ENCODE data around the gene ITPRIP.
A peak's percentile ranks its signal among the peaks of the same experiment; 100 is the strongest.

ITPRIP gene

DNA sequence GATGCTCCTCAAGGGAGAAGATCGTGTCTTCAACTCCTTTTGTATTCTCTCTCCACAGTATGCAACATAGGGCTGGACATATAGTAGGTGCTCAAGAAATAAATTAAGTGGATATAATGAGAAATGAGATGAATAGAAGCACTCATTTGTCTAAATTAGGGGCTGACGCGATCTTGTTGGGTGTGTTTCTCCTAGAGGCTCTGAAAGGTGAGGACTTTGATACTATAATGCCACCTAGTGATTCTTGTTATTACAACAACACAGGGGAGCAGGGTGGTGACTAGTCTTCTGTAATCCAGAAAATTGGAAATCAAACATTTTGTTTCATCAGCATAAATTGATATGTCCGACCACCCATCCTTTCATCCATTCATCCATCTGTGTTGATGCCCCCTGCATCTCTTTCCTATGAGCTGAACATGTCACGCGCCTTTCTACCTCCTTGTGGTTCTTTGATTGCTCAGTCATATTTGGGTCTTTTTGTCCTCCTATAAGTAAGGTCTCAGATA lies 11.9 kb upstream of the ITPRIP start:
- intact Hi-C loops (cut with micrococcal nuclease), result loop anchor here (1.0 to 5.0 kb wide), 3 partner anchors 59 to 433 kb away; partner anchors contain the start of genes SFR1 and STN1
- Mint-ChIP-seq H3K27me3 (no peaks in the 10 kb centered on the region), H3K4me1 (ENCODE audit: low read depth) (peaks cover 21% of the 10 kb centered on the region), H3K27ac (no peak overlapping the region), H3K36me3 (ENCODE audit: low read depth) (no peaks in the 10 kb centered on the region), H3K4me3 (no peak overlapping the region), H3K9me3 (no peaks in the 10 kb centered on the region)

DNA sequence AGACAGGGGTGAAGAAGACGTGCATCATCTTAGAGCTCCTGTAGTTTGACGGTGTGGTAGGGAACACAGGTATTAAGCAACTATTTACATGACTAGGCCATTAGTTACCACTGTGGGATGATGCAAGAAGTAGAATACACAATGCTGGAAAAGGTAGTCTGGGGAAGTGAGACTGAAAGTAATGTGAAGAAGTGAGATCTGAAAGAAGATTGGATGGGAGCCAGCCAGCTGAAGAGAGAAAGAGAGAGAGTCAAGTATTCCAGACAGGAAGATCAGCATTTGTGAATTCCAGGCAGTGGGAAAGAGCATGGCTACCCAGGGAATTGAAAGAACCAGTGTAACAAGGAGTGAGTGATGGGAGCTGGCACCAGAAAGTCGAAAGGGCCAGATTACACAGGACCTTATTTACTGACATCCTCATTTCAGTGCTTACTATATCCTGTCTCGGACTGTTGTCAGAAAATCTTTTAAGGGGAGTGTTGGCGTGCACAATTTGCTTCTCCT lies 11.4 kb upstream of the ITPRIP start:
- no peaks in the 10 kb centered on the region for H3K36me3 Mint-ChIP-seq (ENCODE audit: low read depth)
- peaks cover 21% of the 10 kb centered on the region for H3K4me1 Mint-ChIP-seq (ENCODE audit: low read depth)
- intact Hi-C loops (cut with micrococcal nuclease), result loop anchor here (1.0 to 5.0 kb wide), 4 partner anchors 44 to 432 kb away; partner anchors contain the start of genes SFR1 and STN1
- no peak overlapping the region for H3K4me3 Mint-ChIP-seq
- H3K27ac Mint-ChIP-seq, result no peak overlapping the region
- no peaks in the 10 kb centered on the region for H3K27me3 Mint-ChIP-seq
- no peaks in the 10 kb centered on the region for H3K9me3 Mint-ChIP-seq

DNA sequence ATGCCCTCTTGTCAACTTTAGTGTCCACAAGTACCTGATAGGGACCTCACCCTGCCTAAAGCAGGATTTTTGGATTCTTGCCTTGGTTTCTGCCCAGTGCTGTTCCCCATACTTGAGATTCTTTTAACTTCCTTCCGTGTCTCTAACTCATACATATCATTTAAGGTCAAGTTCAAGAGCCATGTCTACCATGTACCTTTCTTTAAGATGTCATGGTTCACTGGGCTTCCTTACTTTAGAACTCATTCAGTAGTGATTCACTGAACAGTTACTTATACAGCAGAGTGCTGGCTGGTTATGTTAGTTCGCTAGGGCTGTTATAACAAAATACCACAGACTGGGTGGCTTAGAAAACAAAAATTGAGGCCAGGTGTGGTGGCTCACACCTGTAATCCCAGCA lies 10.3 kb upstream of the ITPRIP start:
- intact Hi-C loops (cut with micrococcal nuclease), result no loop called here
- H3K9me3 Mint-ChIP-seq, result no peaks in the 10 kb centered on the region
- H3K4me3 Mint-ChIP-seq, result no peak overlapping the region
- no peaks in the 10 kb centered on the region for H3K36me3 Mint-ChIP-seq (ENCODE audit: low read depth)
- peaks cover 21% of the 10 kb centered on the region for H3K4me1 Mint-ChIP-seq (ENCODE audit: low read depth)
- no peak overlapping the region for H3K27ac Mint-ChIP-seq
- no peaks in the 10 kb centered on the region for H3K27me3 Mint-ChIP-seq

GRCh38 chr10:104347295-104348045 lies 9.2 kb upstream of the ITPRIP start:
- no peak overlapping the region for H3K4me3 Mint-ChIP-seq
- intact Hi-C loops (cut with micrococcal nuclease), result no loop called here
- H3K27me3 Mint-ChIP-seq, result no peaks in the 10 kb centered on the region
- H3K36me3 Mint-ChIP-seq (ENCODE audit: low read depth), result no peaks in the 10 kb centered on the region
- H3K27ac Mint-ChIP-seq, result no peak overlapping the region
- no peaks in the 10 kb centered on the region for H3K9me3 Mint-ChIP-seq
- H3K4me1 Mint-ChIP-seq (ENCODE audit: low read depth), result peaks cover 21% of the 10 kb centered on the region

GRCh38 chr10:104345941-104346340 lies 7.7 kb upstream of the ITPRIP start:
- no peak overlapping the region for H3K27ac Mint-ChIP-seq
- intact Hi-C loops (cut with micrococcal nuclease), result no loop called here

GRCh38 chr10:104345515-104345914 lies 7.2 kb upstream of the ITPRIP start:
- intact Hi-C loops (cut with micrococcal nuclease), result no loop called here
- peaks cover 21% of the 10 kb centered on the region for H3K4me1 Mint-ChIP-seq (ENCODE audit: low read depth)
- H3K27me3 Mint-ChIP-seq, result no peaks in the 10 kb centered on the region
- H3K27ac Mint-ChIP-seq, result no peak overlapping the region
- no peaks in the 10 kb centered on the region for H3K9me3 Mint-ChIP-seq
- H3K36me3 Mint-ChIP-seq (ENCODE audit: low read depth), result no peaks in the 10 kb centered on the region
- H3K4me3 Mint-ChIP-seq, result no peak overlapping the region

More at GRCh38 chr10:104345941-104346340, 7.7 kb upstream of the ITPRIP start:
- no peak overlapping the region for H3K4me3 Mint-ChIP-seq
- H3K27me3 Mint-ChIP-seq, result no peaks in the 10 kb centered on the region
- H3K9me3 Mint-ChIP-seq, result no peaks in the 10 kb centered on the region
- peaks cover 21% of the 10 kb centered on the region for H3K4me1 Mint-ChIP-seq (ENCODE audit: low read depth)
- H3K36me3 Mint-ChIP-seq (ENCODE audit: low read depth), result no peaks in the 10 kb centered on the region

DNA sequence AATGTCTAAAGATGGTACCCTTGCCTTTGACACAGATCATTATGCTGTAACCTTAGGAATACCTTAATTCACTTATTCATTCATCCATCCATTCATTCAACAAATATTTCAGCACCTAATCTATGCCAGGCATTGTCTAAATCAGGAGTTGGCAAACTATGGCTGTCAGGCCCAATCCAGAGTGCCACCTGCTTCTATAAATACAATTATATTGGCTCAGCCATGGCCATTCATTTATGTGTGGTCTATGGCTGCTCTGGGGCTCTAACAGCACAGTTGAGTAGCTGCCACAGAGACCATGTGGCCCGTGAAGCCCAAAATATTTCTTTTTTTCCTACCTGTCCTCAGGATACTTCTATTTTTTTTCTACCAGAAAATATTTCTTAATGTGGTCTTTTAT lies 6.0 kb upstream of the ITPRIP start:
- Mint-ChIP-seq H3K27me3 (peaks cover 9% of the 10 kb centered on the region), H3K4me1 (ENCODE audit: low read depth) (peaks cover 33% of the 10 kb centered on the region), H3K4me3 (no peak overlapping the region), H3K27ac (no peak overlapping the region), H3K36me3 (ENCODE audit: low read depth) (no peaks in the 10 kb centered on the region), H3K9me3 (no peaks in the 10 kb centered on the region)
- intact Hi-C loops (cut with micrococcal nuclease), result no loop called here

- Mint-ChIP-seq H3K36me3 (ENCODE audit: low read depth) (peaks cover 7% of the 10 kb centered on the region), H3K27me3 (peaks cover 9% of the 10 kb centered on the region), H3K27ac (no peak overlapping the region), H3K4me3 (no peak overlapping the region), H3K9me3 (no peaks in the 10 kb centered on the region), H3K4me1 (ENCODE audit: low read depth) (peaks cover 35% of the 10 kb centered on the region)
- intact Hi-C loops (cut with micrococcal nuclease), result no loop called here
Measured at GRCh38 chr10:104342941-104343411, 4.7 kb upstream of the ITPRIP start.

DNA sequence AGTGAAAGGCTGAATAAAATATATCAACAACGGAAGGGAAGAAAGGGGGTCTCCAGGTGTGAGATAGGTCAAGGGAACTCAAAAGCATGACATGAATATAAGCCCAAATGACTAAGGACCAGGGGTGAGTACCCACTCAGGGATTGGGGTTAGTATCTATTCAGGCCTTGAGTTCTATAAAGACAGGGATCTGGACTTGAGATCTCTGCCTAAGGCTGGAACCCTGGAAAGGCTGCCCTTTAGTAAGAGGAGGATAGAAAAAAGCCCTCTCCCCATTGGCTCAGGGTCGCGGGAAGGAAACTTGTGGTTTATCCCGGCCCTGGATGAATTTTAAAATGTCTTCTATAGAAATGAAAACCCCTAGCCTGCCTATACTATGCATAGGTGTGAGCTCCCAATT lies 2.4 kb upstream of the ITPRIP start:
- peaks cover 12% of the 10 kb centered on the region for H3K36me3 Mint-ChIP-seq (ENCODE audit: low read depth)
- H3K4me1 Mint-ChIP-seq (ENCODE audit: low read depth), result peaks cover 37% of the 10 kb centered on the region
- intact Hi-C loops (cut with micrococcal nuclease), result no loop called here
- H3K27ac Mint-ChIP-seq, result peak overlapping the region; percentile 20
- H3K27me3 Mint-ChIP-seq, result peaks cover 9% of the 10 kb centered on the region
- H3K4me3 Mint-ChIP-seq, result no peak overlapping the region
- H3K9me3 Mint-ChIP-seq, result no peaks in the 10 kb centered on the region

DNA sequence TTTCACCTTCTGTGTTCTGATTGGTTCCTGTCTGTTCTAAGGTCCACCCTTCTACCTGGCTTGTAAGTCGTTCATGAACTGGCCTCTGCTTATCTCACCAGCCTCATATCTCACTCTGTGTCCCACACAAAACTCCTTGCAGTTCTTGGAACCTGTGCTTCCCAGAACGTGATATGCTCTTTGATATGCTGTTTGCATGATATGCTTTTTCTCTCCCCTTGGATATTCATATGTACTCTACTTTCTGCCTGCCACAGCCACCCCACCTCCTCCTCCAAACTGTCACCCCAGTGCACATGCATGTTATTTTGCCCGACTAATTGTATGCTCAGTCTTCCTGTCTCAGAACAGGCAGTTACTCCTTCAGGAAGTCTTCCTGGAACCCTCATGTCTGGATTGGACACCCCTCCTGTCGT lies 1.9 kb upstream of the ITPRIP start:
- Mint-ChIP-seq H3K9me3 (no peaks in the 10 kb centered on the region), H3K27ac (peak overlapping the region; percentile 20), H3K4me1 (ENCODE audit: low read depth) (peaks cover 42% of the 10 kb centered on the region), H3K36me3 (ENCODE audit: low read depth) (peaks cover 15% of the 10 kb centered on the region), H3K4me3 (no peak overlapping the region), H3K27me3 (peaks cover 9% of the 10 kb centered on the region)
- intact Hi-C loops (cut with micrococcal nuclease), result no loop called here

GRCh38 chr10:104339469-104340110 lies 1.3 kb upstream of the ITPRIP start:
- H3K36me3 Mint-ChIP-seq (ENCODE audit: low read depth), result peaks cover 21% of the 10 kb centered on the region
- H3K27ac Mint-ChIP-seq, result peak overlapping the region; percentile 20
- peaks cover 9% of the 10 kb centered on the region for H3K27me3 Mint-ChIP-seq
- intact Hi-C loops (cut with micrococcal nuclease), result loop anchor here (2.0 kb wide), 1 partner anchor 71 kb away; the partner anchor contains the start of gene GSTO2
- peaks cover 47% of the 10 kb centered on the region for H3K4me1 Mint-ChIP-seq (ENCODE audit: low read depth)
- peak overlapping the region; percentile 88 for H3K4me3 Mint-ChIP-seq
- no peaks in the 10 kb centered on the region for H3K9me3 Mint-ChIP-seq

- H3K36me3 Mint-ChIP-seq (ENCODE audit: low read depth), result peaks cover 37% of the 10 kb centered on the region
- H3K27me3 Mint-ChIP-seq, result peaks cover 9% of the 10 kb centered on the region
- H3K27ac Mint-ChIP-seq, result peak overlapping the region; percentile 94
- intact Hi-C loops (cut with micrococcal nuclease), result no loop called here
- no peaks in the 10 kb centered on the region for H3K9me3 Mint-ChIP-seq
- peaks cover 67% of the 10 kb centered on the region for H3K4me1 Mint-ChIP-seq (ENCODE audit: low read depth)
- peak overlapping the region; percentile 88 for H3K4me3 Mint-ChIP-seq
Measured at GRCh38 chr10:104337521-104337984, 712 bp downstream of the ITPRIP start.

DNA sequence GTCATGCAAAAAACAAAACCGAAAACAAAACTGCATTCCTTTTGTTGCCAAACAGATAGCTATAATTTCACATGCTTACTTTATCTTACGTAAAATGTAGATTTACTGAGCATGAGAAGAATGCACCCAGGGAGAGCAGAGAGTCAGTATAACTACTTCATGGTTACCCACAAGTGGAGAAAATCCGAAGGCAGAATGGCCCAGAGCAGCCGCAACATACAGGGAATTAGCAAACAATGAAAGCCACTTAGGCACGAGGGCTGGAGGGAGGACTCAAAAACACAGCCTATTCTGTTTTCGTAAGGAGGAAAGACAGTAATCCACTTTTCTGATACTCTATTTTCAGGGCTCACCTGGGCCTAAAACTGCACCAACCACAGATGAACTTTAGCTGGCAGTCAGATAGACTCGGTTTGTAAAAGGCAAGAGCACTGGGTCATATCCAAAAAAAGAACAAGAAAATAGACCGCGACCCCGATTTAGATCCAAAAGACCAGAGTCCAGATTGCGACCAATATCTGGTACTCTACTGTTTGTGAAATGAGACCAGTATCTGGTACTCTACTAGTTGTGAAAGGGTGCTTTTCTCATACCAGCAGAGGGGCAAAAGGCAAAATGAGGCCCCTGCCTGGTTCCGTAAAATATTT lies 1.3 kb downstream of the ITPRIP start:
- intact Hi-C loops (cut with micrococcal nuclease), result no loop called here
- Mint-ChIP-seq H3K4me1 (ENCODE audit: low read depth) (peaks cover 72% of the 10 kb centered on the region), H3K27me3 (peaks cover 9% of the 10 kb centered on the region), H3K36me3 (ENCODE audit: low read depth) (peaks cover 39% of the 10 kb centered on the region), H3K27ac (peak overlapping the region; percentile 94), H3K9me3 (no peaks in the 10 kb centered on the region), H3K4me3 (peak overlapping the region; percentile 88)
